NCI-H187 treated with DMSO at 0.1 percent for 48 hours (cell line): Measurements from ENCODE around the gene OSGIN1.

ENCODE experiments used
- DNase-seq: peaks from one replicate; lab custom pipeline; 2025; lab: John Stamatoyannopoulos, UW

The OSGIN1 gene

GRCh38 chr16:83952940-83953795 lies at the start of gene OSGIN1:
TSS of gene OSGIN1 (plus strand) at chr16:83953240. CDS start at chr16:83957672, 4,432 bp downstream.
- DNase-seq, result no peak

GRCh38 chr16:83903751-83904150 lies 49.3 kb upstream of the OSGIN1 start:
- no peak for DNase-seq

GRCh38 chr16:83906683-83907082 lies 46.4 kb upstream of the OSGIN1 start:
- no peak for DNase-seq

- no peak for DNase-seq
Measured at GRCh38 chr16:83907111-83907510, 45.9 kb upstream of the OSGIN1 start.

GRCh38 chr16:83907631-83908250 lies 45.3 kb upstream of the OSGIN1 start:
- DNase-seq, result no peak

- no peak for DNase-seq
Measured at GRCh38 chr16:83908798-83909197, 44.2 kb upstream of the OSGIN1 start.

GRCh38 chr16:83911290-83911689 lies 41.8 kb upstream of the OSGIN1 start:
- no peak for DNase-seq

- no peak for DNase-seq
Measured at GRCh38 chr16:83912519-83913244, 40.4 kb upstream of the OSGIN1 start.

- no peak for DNase-seq
Measured at GRCh38 chr16:83913245-83913633, 39.8 kb upstream of the OSGIN1 start.

GRCh38 chr16:83914091-83914710 lies 38.8 kb upstream of the OSGIN1 start:
- DNase-seq, result no peak

- DNase-seq, result no peak
Measured at GRCh38 chr16:83915081-83915480, 38.0 kb upstream of the OSGIN1 start.

- no peak for DNase-seq
Measured at GRCh38 chr16:83915491-83915890, 37.5 kb upstream of the OSGIN1 start.

GRCh38 chr16:83917152-83918120 lies 35.6 kb upstream of the OSGIN1 start:
- no peak for DNase-seq

GRCh38 chr16:83920894-83921491 lies 32.0 kb upstream of the OSGIN1 start:
- DNase-seq, result no peak

GRCh38 chr16:83923581-83924365 lies 29.3 kb upstream of the OSGIN1 start:
- DNase-seq, result no peak

GRCh38 chr16:83924686-83925085 lies 28.4 kb upstream of the OSGIN1 start:
- no peak for DNase-seq

- DNase-seq, result no peak
Measured at GRCh38 chr16:83925095-83925905, 27.7 kb upstream of the OSGIN1 start.

GRCh38 chr16:83925957-83926725 lies 26.9 kb upstream of the OSGIN1 start:
- no peak for DNase-seq
